Activated CD8-positive, alpha-beta T cell treated with anti-CD3 and anti-CD28 coated beads, Interleukin-2, amount 10 ng/mL, durations not matched to agents 7 days and 5 days (primary cell): Measurements from ENCODE around the gene NR4A2. TPM values are rescaled to one million over a fixed set of nuclear protein-coding genes. Genes with fewer than 3 reads are reported as not detected.
A peak's percentile ranks its signal among the peaks of the same experiment; 100 is the strongest.

Experiments used
- ATAC-seq: fragments of 150-1000 bp; cut with Tn5 transposase; one replicate; pipeline ENCODE4 v1.10.0; 2021; ENCODE audit warnings: moderate library complexity
- CTCF ChIA-PET: fragments of 350-600 bp; sonication (Branson Sonifier 250); formaldehyde crosslinking; loops from one replicate; lab custom pipeline; 2021; ENCODE audit warnings: antibody characterized with exemption; lab: Charles Lee
- POLR2A ChIA-PET: fragments of 350-600 bp; sonication (Branson Sonifier 250); formaldehyde crosslinking; loops from one replicate; lab custom pipeline; 2021; ENCODE audit warnings: antibody characterized with exemption; lab: Charles Lee
- DNase-seq: peaks from one replicate; pipeline ENCODE4 v3.0.0-alpha.2; 2020
- H3K27ac Mint-ChIP-seq: one replicate; pipeline ENCODE4 v1.8.0; 2021; ENCODE audit warnings: mild to moderate bottlenecking, mixed read lengths
- H3K27me3 Mint-ChIP-seq: one replicate; pipeline ENCODE4 v1.8.0; 2021; ENCODE audit warnings: low read depth, mixed read lengths
- H3K36me3 Mint-ChIP-seq: one replicate; pipeline ENCODE4 v1.8.0; 2021; ENCODE audit warnings: low read depth, mixed read lengths
- H3K4me1 Mint-ChIP-seq: one replicate; pipeline ENCODE4 v1.8.0; 2021; ENCODE audit warnings: low read depth, mixed read lengths
- H3K4me3 Mint-ChIP-seq: one replicate; pipeline ENCODE4 v1.8.0; 2021; ENCODE audit warnings: mild to moderate bottlenecking, mixed read lengths
- H3K9me3 Mint-ChIP-seq: one replicate; pipeline ENCODE4 v1.8.0; 2022; ENCODE audit warnings: mixed read lengths; ENCODE audit not compliant: insufficient read depth
- total RNA-seq, 2 experiments: library from RNA; stranded (reverse); gene quantifications; one replicate each; pipeline ENCODE4 v1.2.3, GENCODE V29; 2021

The NR4A2 gene
- total RNA-seq, result 1 to 10 TPM; 1.9 to 2.0 TPM

GRCh38 chr2:156332534-156333273 is at the start of gene NR4A2:
Gene NR4A2 (minus strand): TSS chr2:156332721. CDS start chr2:156330186, 2,535 bp downstream.
- Mint-ChIP-seq H3K36me3 (peaks cover 22% of the 10 kb centered on the region), H3K27me3 (peaks cover 25% of the 10 kb centered on the region), H3K4me3 (peak within 1 kb of the TSS; percentile 90), H3K4me1 (peaks cover 48% of the 10 kb centered on the region), H3K9me3 (no peaks in the 10 kb centered on the region), H3K27ac (peak within 1 kb of the TSS; percentile 90)
- DNase-seq (peak; percentile 89), ATAC-seq (peak; percentile 71)
- POLR2A ChIA-PET, result interaction anchor here (1.0 to 2.7 kb wide), 4 partner anchors 8 to 929 kb away, joined by 3 to 21 read pairs (median 7); no protein-coding TSS in a partner anchor
- CTCF ChIA-PET, result interaction anchor here (1.0 to 3.3 kb wide), 3 partner anchors 8 to 257 kb away, joined by 3 to 46 read pairs (median 4); no protein-coding TSS in a partner anchor

GRCh38 chr2:156380117-156380645 is 47.7 kb upstream of the NR4A2 start:
- H3K4me3 Mint-ChIP-seq, result no peak overlapping the region
- no peaks in the 10 kb centered on the region for H3K27me3 Mint-ChIP-seq
- no peak overlapping the region for H3K27ac Mint-ChIP-seq
- ChIA-PET CTCF (no interaction called here), POLR2A (no interaction called here)
- ATAC-seq (peak; percentile 53), DNase-seq (no peak)
- H3K4me1 Mint-ChIP-seq, result peaks cover 17% of the 10 kb centered on the region
- H3K36me3 Mint-ChIP-seq, result no peaks in the 10 kb centered on the region
- no peaks in the 10 kb centered on the region for H3K9me3 Mint-ChIP-seq

DNA sequence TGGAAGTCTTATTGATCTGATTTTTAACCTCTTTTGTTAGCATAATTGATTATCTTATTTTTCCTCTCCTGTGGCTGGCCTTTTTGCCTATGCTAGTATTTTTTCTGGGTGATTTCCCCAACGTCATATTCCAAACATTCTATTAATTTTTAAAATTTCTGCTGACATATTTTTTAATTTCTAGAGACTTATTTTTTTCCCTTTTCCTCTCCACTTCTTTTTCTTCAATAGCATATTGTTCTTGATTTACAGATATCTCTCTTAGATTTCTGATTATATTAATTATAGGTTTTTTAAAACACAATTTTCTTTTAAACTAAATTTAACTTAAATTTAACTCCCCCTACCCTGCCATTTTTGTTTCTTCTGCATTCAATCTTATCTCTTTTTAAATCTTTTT is 47.2 kb upstream of the NR4A2 start:
- ATAC-seq, result no peak
- no peak for DNase-seq
- no peaks in the 10 kb centered on the region for H3K36me3 Mint-ChIP-seq
- peaks cover 2% of the 10 kb centered on the region for H3K27me3 Mint-ChIP-seq
- H3K4me3 Mint-ChIP-seq, result no peak overlapping the region
- H3K27ac Mint-ChIP-seq, result no peak overlapping the region
- ChIA-PET CTCF (no interaction called here), POLR2A (no interaction called here)
- no peaks in the 10 kb centered on the region for H3K9me3 Mint-ChIP-seq
- H3K4me1 Mint-ChIP-seq, result peaks cover 12% of the 10 kb centered on the region

GRCh38 chr2:156379071-156379470 is 46.5 kb upstream of the NR4A2 start:
- ChIA-PET CTCF (no interaction called here), POLR2A (no interaction called here)
- peaks cover 2% of the 10 kb centered on the region for H3K27me3 Mint-ChIP-seq
- peaks cover 11% of the 10 kb centered on the region for H3K4me1 Mint-ChIP-seq
- no peaks in the 10 kb centered on the region for H3K9me3 Mint-ChIP-seq
- no peaks in the 10 kb centered on the region for H3K36me3 Mint-ChIP-seq
- H3K4me3 Mint-ChIP-seq, result no peak overlapping the region
- DNase-seq (no peak), ATAC-seq (no peak)
- no peak overlapping the region for H3K27ac Mint-ChIP-seq

DNA sequence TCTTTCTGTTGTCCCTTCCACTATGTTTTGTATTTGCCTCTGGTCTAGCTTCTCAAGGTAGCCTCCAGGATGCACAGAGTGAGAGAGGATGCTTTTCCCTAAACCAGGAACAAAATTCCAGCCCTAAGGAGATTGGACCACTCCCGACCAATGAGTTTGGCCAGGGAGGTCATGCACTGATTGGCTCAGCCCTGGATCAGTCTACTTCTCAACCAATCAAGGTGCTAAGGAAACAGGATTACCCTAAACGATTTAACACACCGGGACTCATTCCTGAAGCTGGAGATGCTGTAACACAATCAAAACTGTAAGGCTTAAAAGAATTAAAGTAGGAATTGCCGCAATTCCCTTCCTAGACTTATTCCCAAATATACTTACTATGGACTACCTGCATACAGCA is 34.2 kb upstream of the NR4A2 start:
- no peaks in the 10 kb centered on the region for H3K36me3 Mint-ChIP-seq
- H3K27ac Mint-ChIP-seq, result no peak overlapping the region
- no peaks in the 10 kb centered on the region for H3K27me3 Mint-ChIP-seq
- H3K4me1 Mint-ChIP-seq, result no peaks in the 10 kb centered on the region
- DNase-seq (no peak), ATAC-seq (no peak)
- H3K9me3 Mint-ChIP-seq, result no peaks in the 10 kb centered on the region
- H3K4me3 Mint-ChIP-seq, result no peak overlapping the region
- ChIA-PET POLR2A (no interaction called here), CTCF (no interaction called here)

- ATAC-seq (no peak), DNase-seq (no peak)
- Mint-ChIP-seq H3K27ac (no peak overlapping the region), H3K4me1 (no peaks in the 10 kb centered on the region), H3K27me3 (peaks cover 1% of the 10 kb centered on the region), H3K9me3 (no peaks in the 10 kb centered on the region), H3K4me3 (no peak overlapping the region), H3K36me3 (no peaks in the 10 kb centered on the region)
- ChIA-PET POLR2A (no interaction called here), CTCF (no interaction called here)
Measured at GRCh38 chr2:156363141-156363540, 30.6 kb upstream of the NR4A2 start.

DNA sequence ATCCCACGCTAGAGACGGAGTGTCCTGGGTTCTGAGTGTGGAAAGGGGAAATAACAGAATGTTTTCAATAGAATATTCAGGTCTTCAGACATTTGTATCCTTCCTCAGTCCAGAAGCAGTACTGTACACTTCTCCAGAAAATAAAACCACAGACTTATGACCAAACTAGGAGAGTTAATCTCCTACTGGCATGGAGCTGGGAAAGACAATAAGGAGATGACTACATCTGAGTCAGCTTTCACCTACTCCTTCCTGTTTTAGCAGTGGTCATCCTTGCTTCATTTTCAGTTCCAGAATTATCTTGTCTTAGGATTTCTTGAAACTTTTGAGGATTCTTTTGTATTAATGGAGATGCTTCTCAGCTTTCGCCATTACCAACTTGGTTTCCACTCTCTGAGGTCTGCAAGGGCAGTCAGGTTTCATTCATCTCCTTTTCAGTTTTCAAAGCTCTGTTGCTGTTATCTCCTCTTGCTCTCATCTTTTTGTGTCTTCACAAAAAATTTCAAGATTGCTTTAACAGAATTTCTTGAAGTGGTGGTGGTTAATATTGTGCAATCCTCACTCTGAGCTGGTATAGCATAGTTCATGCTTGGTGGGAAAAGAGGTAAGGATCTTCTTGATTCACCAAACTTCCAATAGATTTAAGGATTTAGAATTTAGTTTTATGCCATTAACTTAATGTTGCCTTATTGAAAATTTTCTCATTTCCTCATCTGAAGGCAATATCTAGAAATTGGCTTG is 23.7 kb upstream of the NR4A2 start:
- H3K36me3 Mint-ChIP-seq, result no peaks in the 10 kb centered on the region
- ATAC-seq (no peak), DNase-seq (no peak)
- ChIA-PET POLR2A (no interaction called here), CTCF (interaction anchor here (1.0 kb wide), 1 partner anchor 21 kb away, joined by 3 read pairs; no protein-coding TSS in a partner anchor)
- no peaks in the 10 kb centered on the region for H3K9me3 Mint-ChIP-seq
- H3K27ac Mint-ChIP-seq, result no peak overlapping the region
- H3K4me3 Mint-ChIP-seq, result no peak overlapping the region
- H3K4me1 Mint-ChIP-seq, result no peaks in the 10 kb centered on the region
- H3K27me3 Mint-ChIP-seq, result peaks cover 3% of the 10 kb centered on the region

DNA sequence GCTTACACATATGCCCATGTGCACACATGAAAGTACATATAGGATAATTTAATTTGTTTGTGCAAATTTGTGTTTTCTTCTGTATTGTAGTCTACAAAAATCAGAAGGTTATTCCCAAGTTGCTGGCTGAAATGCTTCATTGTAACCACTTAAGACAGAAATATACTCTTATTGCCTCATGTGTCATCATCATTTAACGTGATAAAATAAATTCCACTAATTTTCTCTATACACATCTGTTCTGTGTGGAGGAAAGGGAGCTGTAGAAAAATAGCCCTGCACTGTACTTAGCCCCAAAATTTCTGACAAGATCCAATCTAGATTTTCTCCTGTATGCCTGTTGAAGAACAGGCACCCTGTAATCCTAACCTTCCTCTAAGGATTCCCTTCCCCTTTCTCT is 20.4 kb upstream of the NR4A2 start:
- H3K9me3 Mint-ChIP-seq, result no peaks in the 10 kb centered on the region
- H3K27ac Mint-ChIP-seq, result no peak overlapping the region
- no peak overlapping the region for H3K4me3 Mint-ChIP-seq
- no peaks in the 10 kb centered on the region for H3K36me3 Mint-ChIP-seq
- ATAC-seq (no peak), DNase-seq (no peak)
- peaks cover 2% of the 10 kb centered on the region for H3K4me1 Mint-ChIP-seq
- peaks cover 2% of the 10 kb centered on the region for H3K27me3 Mint-ChIP-seq
- ChIA-PET POLR2A (no interaction called here), CTCF (no interaction called here)

DNA sequence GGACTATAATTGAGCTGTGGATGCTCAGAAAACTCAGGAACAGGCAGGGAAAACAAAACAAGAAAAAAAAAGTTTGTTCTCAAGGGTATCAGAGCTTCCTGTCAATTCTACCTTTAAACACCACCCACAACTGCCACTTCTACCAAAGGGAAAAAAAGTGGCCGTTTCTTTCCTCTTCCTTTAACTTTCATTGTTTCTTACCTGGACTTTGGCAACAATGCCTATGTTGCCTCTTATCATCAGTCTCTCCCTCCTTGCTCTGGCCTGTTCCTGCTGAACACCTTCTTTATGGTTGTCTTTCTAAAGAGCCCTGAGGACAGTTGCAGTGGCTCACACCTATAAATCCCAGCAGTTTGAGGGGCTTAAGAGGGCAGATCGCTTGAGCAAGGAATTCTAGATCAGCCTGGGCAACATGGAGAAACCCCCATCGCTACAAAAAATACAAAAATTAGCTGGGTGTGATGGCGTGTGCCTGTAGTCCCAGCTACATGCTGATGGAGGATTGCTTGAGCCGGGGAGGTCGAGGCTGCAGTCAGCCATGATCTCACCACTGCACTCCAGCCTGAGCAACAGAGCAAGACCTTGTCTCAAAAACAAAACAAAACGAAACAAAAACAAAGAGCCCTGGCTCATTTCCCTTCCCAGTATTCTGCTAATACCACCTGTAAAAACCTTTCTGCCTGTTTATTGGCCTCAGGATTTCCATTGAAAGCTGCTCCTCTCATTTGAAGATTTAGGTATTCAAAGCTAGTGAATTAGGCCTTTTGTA is 18.0 kb upstream of the NR4A2 start:
- ChIA-PET CTCF (no interaction called here), POLR2A (no interaction called here)
- Mint-ChIP-seq H3K36me3 (no peaks in the 10 kb centered on the region), H3K4me1 (peaks cover 2% of the 10 kb centered on the region), H3K4me3 (no peak overlapping the region), H3K27me3 (peaks cover 2% of the 10 kb centered on the region), H3K27ac (no peak overlapping the region), H3K9me3 (no peaks in the 10 kb centered on the region)
- DNase-seq (no peak), ATAC-seq (no peak)

- POLR2A ChIA-PET, result no interaction called here
- ATAC-seq (no peak), DNase-seq (no peak)
- Mint-ChIP-seq H3K27ac (no peak overlapping the region), H3K9me3 (no peaks in the 10 kb centered on the region), H3K4me1 (peaks cover 3% of the 10 kb centered on the region), H3K4me3 (no peak overlapping the region), H3K27me3 (peaks cover 2% of the 10 kb centered on the region), H3K36me3 (no peaks in the 10 kb centered on the region)
- CTCF ChIA-PET, result no interaction called here
Measured at GRCh38 chr2:156349605-156350004, 17.1 kb upstream of the NR4A2 start.

DNA sequence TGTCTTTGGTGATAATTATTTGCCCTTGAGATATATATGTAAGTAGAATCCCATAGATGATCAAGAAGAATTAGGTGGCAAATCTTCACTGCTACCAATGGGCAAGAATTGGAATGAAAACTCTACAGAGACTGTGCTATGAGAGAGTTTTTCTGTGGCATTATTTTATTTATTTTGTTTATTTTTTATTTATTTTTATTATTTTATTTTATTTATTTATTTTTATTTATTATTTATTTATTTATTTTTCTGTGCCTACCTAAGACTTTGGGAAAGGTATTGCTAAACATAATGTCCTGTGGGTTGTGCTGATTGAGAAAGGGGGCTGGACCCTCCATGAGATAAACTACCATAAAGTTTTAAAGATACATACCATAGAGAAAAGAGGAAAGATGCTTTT is 16.6 kb upstream of the NR4A2 start:
- Mint-ChIP-seq H3K4me3 (no peak overlapping the region), H3K27me3 (peaks cover 2% of the 10 kb centered on the region), H3K9me3 (no peaks in the 10 kb centered on the region), H3K36me3 (no peaks in the 10 kb centered on the region), H3K4me1 (peaks cover 7% of the 10 kb centered on the region), H3K27ac (no peak overlapping the region)
- DNase-seq (no peak), ATAC-seq (no peak)
- POLR2A ChIA-PET, result no interaction called here
- CTCF ChIA-PET, result no interaction called here
